ENCODE results near the gene EPS8L3.
"Not testable (repeated sequence)": the region's sequence is repeated elsewhere in the genome, so short reads cannot be mapped to it uniquely, and the experiment has no call there.

EPS8L3 gene

GRCh38 chr1:109777436-109777835 lies 13.7 kb upstream of the EPS8L3 start:
- no peak for DNase-seq

DNA sequence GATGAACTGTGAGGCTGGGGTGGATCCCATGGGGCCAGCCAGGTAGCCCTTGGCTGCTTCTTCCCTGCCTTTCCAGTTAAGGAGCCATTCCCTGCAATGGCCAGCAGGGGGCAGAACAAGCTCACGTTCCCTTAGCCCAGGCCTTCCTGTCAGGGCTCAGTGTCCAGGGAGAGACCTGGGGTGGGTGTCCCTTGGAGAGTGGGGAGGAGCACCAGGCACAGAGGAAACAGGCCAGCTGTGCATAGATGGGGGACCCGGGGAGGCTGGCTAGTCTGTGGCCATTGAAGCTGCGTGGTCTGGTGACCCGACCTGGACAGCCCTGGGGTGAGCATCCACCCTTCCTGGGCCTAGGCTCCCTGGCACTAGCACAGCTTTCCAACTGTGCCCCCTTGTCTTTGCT lies 13.2 kb upstream of the EPS8L3 start:
- peak; percentile 89 for DNase-seq

- no peak for DNase-seq
Measured at GRCh38 chr1:109776206-109776835, 12.6 kb upstream of the EPS8L3 start.

DNA sequence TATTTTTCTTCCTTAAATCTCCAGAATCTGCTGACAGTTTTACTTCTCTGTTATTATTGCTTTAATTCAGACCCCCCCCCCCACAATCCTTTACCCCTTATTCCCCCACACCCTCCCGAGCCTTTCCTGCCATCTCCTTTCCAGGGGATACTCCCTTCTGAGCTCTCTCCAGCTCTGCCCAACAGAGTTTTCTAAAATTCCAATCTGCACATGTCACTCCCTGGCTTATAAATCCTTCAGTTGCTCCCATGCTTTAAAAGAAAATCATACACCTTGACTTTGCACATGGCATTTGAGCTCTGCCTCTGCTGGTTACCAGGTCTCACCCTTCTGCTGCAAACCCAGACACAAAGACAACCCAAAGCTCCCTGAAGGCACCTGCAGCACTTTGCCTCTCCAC lies 11.7 kb upstream of the EPS8L3 start:
- no peak for DNase-seq

- DNase-seq = no peak
Measured at GRCh38 chr1:109773900-109774485, 10.3 kb upstream of the EPS8L3 start.

DNA sequence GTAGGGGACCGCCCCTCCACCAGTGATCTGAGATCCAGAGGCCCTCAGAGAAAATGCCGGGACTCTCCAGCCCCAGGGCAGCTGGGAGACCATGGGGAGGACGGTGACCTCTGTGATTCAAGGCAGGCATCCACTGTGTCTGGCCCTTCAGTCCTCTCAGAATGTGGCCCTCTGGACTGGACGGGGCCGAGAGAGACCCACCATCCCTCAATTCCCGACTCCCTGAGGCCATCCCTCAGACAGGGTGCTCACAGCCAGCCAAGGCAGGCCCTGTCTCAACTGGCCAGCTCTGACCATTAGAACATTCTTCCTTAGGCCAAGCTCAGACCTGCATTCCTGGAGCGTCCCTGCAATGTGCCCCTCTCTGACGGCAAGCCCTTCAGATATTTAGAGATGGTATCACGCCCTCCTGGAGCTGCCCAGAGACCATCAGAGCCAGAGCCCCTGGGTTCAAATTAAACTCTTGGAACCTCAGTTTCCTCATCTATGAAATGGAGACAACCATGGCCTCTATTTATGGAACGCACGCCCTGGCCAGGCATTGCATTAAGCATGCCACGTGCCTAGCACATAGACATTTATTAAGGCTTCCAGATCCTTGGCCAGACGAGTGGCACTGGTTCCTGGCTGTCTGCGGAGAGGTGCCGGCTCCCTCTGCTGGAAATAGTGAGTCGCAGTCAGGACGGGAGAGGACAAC lies 9.6 kb upstream of the EPS8L3 start:
- peak; percentile 76 for DNase-seq

DNA sequence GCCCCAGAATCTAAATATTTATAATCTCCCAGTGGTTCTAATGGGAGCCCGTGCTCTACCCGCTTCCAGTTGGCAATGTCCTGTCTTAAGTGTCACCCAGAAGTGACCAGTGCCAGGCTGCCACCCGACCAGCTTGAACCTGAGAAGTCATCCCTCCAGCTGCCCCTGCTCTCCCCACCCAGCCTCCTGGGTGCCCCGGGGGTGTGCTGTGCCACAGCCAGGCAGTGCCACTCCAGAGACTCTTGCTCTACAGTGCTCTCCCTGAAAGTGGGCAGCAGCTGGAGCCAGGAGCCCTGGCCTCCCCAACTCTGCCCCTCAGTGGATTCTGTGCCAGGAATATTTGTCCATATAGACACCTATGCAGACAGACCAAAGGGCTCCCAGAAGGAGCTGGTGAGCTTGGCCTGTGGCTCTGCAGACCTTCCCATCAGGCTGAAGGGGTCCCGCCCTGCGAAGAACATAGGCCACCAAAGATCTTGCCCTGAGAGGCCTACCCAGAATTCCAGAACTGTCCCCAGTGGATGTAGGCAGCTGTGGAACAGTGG lies 9.0 kb upstream of the EPS8L3 start:
- DNase-seq = no peak

- DNase-seq = no peak
Measured at GRCh38 chr1:109771712-109772657, 8.3 kb upstream of the EPS8L3 start.

- no peak for DNase-seq
Measured at GRCh38 chr1:109770331-109771095, 6.8 kb upstream of the EPS8L3 start.

- DNase-seq = no peak
Measured at GRCh38 chr1:109769330-109770078, 5.8 kb upstream of the EPS8L3 start.

- DNase-seq = no peak
Measured at GRCh38 chr1:109768820-109769219, 5.1 kb upstream of the EPS8L3 start.

DNA sequence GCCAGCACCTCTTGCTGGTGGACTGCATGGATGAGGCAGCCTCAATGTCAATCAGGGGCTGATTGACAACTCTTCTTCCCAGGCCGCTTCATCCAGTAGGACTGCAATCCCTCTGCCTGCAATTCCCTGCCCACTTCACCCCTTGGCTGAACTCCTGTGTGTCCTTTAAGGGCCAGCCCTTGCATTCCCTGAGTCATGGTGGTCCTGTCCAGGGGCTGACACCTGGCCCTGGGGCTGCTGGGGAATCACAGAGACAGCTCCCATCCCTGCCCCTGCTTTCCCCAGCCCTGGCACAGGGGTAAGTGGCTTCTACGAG lies 4.6 kb upstream of the EPS8L3 start:
- DNase-seq = peak; percentile 42

DNA sequence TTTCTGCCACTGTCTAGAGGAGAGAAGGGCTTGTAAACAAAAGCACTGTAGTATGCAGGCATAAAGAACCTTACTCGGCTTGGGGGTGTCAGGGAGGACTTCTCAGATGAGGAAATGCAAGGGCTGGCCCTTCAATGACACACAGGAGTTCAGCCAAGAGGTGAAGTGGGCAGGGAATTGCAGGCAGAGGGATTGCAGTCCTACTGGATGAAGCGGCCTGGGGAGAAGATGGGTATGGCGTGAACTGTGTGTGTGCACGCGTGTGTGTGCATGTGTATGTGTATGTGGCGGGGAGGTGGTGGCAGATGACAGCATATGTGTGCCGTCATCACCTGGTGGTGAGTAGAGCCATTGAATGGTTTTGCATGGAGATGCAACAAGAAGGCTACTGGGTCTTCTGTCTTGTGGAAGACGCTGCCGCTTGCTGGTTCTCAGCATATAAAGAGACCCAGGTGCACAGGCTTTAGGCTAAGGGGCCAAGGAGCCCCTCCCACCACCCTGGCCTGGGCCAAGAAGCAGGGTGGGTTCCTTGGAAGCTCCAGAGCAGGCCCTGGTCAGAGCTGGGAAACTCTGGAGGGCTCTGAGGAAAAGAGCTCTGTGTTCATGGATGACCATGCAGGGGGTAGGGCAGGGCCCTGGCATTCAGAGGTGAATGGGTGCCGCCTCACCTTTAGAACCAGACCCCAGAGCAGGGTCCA lies 4.1 kb upstream of the EPS8L3 start:
- peak; percentile 46 for DNase-seq

- DNase-seq = not testable (repeated sequence)
Measured at GRCh38 chr1:109766991-109767636, 3.4 kb upstream of the EPS8L3 start.

- peak; percentile 44 for DNase-seq
Measured at GRCh38 chr1:109765896-109766615, 2.3 kb upstream of the EPS8L3 start.

DNA sequence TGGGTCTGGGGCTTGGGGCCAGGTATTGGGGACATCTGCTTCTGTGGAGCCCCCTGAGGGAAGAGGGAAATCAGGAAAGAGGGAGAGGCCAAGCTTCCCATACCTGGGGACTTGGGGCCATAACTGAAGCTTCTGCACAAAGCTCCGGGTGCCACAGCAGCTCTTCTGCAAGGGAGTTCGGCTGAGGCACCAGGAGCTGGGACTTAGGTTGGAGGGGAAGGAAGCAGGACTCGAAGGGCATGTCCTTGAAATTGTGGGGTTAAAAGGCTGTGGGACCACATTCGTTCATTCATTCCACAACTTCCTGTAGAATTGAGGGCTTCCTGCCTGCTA lies 1.7 kb upstream of the EPS8L3 start:
- DNase-seq = no peak

GRCh38 chr1:109764561-109765482 lies 1.1 kb upstream of the EPS8L3 start:
- peak; percentile 37 for DNase-seq

GRCh38 chr1:109762821-109763645 lies 690 bp downstream of the EPS8L3 start:
- peak; percentile 34 for DNase-seq
